C4-2B (cell line): Measurements from ENCODE around the gene ANAPC2.
A peak's percentile ranks its signal among the peaks of the same experiment; 100 is the strongest.

Source experiments
- H3K27ac ChIP-seq: fragments of 450-650 bp; 2 replicates; pipeline ENCODE4 v1.5.1; 2017
- CTCF ChIP-seq: fragments of 450-650 bp; conservative IDR thresholded peaks from 2 replicates; pipeline ENCODE4 v1.5.1; 2017; ENCODE audit warnings: mild to moderate bottlenecking
- ZFX ChIP-seq: fragments of 450-650 bp; IDR thresholded peaks from 2 replicates; pipeline ENCODE4 v1.6.1; 2017

The ANAPC2 gene

GRCh38 chr9:137127301-137128157, 60.8 kb downstream of the ANAPC2 start:
- TF ChIP-seq ZFX: no peak
- TF ChIP-seq CTCF: no peak
- H3K27ac ChIP-seq: peak overlapping the region; percentile 92

- TF ChIP-seq CTCF (no peak), ZFX (no peak)
- H3K27ac ChIP-seq: peak overlapping the region; percentile 92
These were observed 61.6 kb downstream of the ANAPC2 start for GRCh38 chr9:137126786-137127185.
